OCI-LY7 (cell line): Measurements from ENCODE around the gene FEM1A. TPM values are rescaled to one million over a fixed set of nuclear protein-coding genes. Genes with fewer than 3 reads are reported as not detected.

Experiments used
- BruUV-seq: library from RNA; stranded (reverse); fragments of 400-500 nt; replicated peaks from 2 replicates; lab custom pipeline; 2021; lab: Mats Ljungman, UMichigan
- CTCF ChIA-PET: fragments of 300-600 bp; sonication (Branson Sonifier 250); formaldehyde crosslinking; loops from one replicate; lab custom pipeline; 2022; ENCODE audit warnings: antibody characterized with exemption; ENCODE audit not compliant: unreplicated experiment; lab: Charles Lee
- POLR2A ChIA-PET: fragments of 300-600 bp; sonication (Branson Sonifier 250); formaldehyde crosslinking; loops from one replicate; lab custom pipeline; 2022; ENCODE audit warnings: antibody characterized with exemption; lab: Charles Lee
- DNase-seq: peaks from one replicate; pipeline ENCODE4 v3.0.0-alpha.2; 2015; ENCODE audit warnings: low spot score
- H2AFZ ChIP-seq: fragments of 200-600 bp; sonication (generic), shearing (Covaris generic); 2 replicates; pipeline ENCODE4 v1.6.1; 2014; ENCODE audit warnings: mild to moderate bottlenecking, antibody characterized with exemption, low read length, moderate library complexity
- H3K27ac ChIP-seq: fragments of 200-600 bp; sonication (generic); 2 replicates; pipeline ENCODE4 v1.5.1; 2014; ENCODE audit warnings: mixed run types, low read depth, mild to moderate bottlenecking, moderate library complexity, low read length, inconsistent platforms; ENCODE audit not compliant: poor library complexity, severe bottlenecking
- H3K36me3 ChIP-seq: fragments of 200-600 bp; sonication (generic); 2 replicates; pipeline ENCODE4 v1.6.1; 2014; ENCODE audit warnings: mild to moderate bottlenecking, antibody characterized with exemption, low read length, moderate library complexity, mixed read lengths; ENCODE audit not compliant: insufficient read depth
- H3K4me1 ChIP-seq: fragments of 200-600 bp; sonication (generic); 2 replicates; pipeline ENCODE4 v1.5.1; 2014; ENCODE audit warnings: mild to moderate bottlenecking, low read length; ENCODE audit not compliant: insufficient read depth, poor library complexity, severe bottlenecking
- H3K4me2 ChIP-seq: fragments of 200-600 bp; sonication (generic); 2 replicates; pipeline ENCODE4 v1.6.1; 2014; ENCODE audit warnings: mild to moderate bottlenecking, low read length
- H3K4me3 ChIP-seq: fragments of 200-600 bp; sonication (generic); 2 replicates; pipeline ENCODE4 v1.5.1; 2014; ENCODE audit warnings: mild to moderate bottlenecking, low read depth, low read length; ENCODE audit not compliant: poor library complexity, severe bottlenecking
- H3K79me2 ChIP-seq: fragments of 200-600 bp; sonication (generic); 2 replicates; pipeline ENCODE4 v1.6.1; 2016; ENCODE audit warnings: low read depth, mild to moderate bottlenecking, low read length, moderate library complexity, mixed read lengths; ENCODE audit not compliant: insufficient read depth
- H3K9me2 ChIP-seq: fragments of 200-600 bp; sonication (generic); 2 replicates; pipeline ENCODE4 v1.6.1; 2016; ENCODE audit warnings: mild to moderate bottlenecking, low read length, mixed read lengths; ENCODE audit not compliant: insufficient read depth
- H3K9me3 ChIP-seq: fragments of 200-600 bp; sonication (generic); 2 replicates; pipeline ENCODE4 v1.6.1; 2014; ENCODE audit warnings: mild to moderate bottlenecking, mixed run types, low read length, mixed read lengths
- H4K20me1 ChIP-seq: fragments of 200-600 bp; sonication (generic); 2 replicates; pipeline ENCODE4 v1.6.1; 2014; ENCODE audit warnings: mild to moderate bottlenecking, antibody characterized with exemption, low read length, moderate library complexity, mixed read lengths; ENCODE audit not compliant: insufficient read depth
- EZH2phosphoT487 ChIP-seq: fragments of 200-600 bp; sonication (generic); IDR thresholded peaks from 2 replicates; pipeline ENCODE4 v1.6.1; 2018; ENCODE audit warnings: low read depth, borderline replicate concordance, mild to moderate bottlenecking, mixed run types, antibody characterized with exemption, low read length, moderate library complexity, mixed read lengths
- intact Hi-C: fragments of 100-400 bp; cut with micrococcal nuclease; formaldehyde crosslinking; loops from one replicate; pipeline ENCODE4 v1.10.0; 2022; ENCODE audit not compliant: unreplicated experiment
- total RNA-seq, 2 experiments: library from RNA; depleted of rRNA in 1 of 2; stranded (reverse); fragments of >200 nt in 1 of 2; shearing (Covaris generic) in 1 of 2; gene quantifications; 2 replicates each; pipeline ENCODE4 v1.2.3, GENCODE V29; 2014 to 2022
- TF ChIP-seq, protein P1 (sequence below): fragments of 200-600 bp; sonication (generic); conservative IDR thresholded peaks from 2 replicates; pipeline ENCODE4 v1.5.1; 2014; ENCODE audit warnings: mild to moderate bottlenecking, antibody characterized with exemption, low read length, moderate library complexity, mixed read lengths

The FEM1A gene
- total RNA-seq, 2 experiments from 2014 or later = 15.8 to 17.5 TPM

DNA sequence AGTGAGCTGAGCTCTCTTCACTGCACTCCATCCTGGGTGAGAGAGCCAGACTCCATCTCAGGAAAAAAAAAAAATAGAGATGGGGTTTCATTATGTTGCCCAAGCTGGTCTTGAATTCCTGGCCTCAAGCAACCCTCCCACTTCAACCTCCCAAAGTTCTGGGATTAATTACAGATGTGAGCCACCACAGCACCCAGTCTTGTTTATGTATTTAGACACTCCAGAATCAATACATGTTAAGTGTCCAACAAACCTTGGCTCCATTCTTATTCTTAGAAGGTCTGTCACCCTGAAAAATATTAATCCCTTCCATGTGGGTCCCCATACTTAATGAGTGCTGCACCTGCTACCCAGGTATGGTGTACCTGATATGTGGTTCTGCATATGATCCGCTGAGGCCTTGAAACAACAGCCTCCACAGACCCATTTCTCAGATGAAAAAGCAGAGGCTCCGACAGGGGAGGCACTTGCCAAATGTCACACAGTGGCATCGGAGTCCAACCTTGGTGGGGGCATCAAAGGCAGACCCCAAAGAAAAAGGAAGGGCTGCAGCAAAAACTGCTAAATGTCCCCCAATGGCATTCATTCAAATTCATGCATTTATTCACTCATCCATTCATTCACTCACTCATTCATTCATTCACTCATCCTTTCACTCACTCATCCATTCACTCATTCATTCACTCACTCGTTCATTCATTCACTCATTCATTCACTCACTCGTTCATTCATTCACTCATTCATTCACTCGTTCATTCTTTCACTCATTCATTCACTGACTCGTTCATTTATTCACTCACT is 23.3 kb downstream of the FEM1A start:
- Histone ChIP-seq H3K9me3 (no peaks in the 10 kb centered on the region), H3K36me3 (peaks cover 50% of the 10 kb centered on the region), H3K4me2 (no peak overlapping the region), H2AFZ (no peak overlapping the region), H3K27ac (peak overlapping the region; percentile 59), H3K9me2 (no peaks in the 10 kb centered on the region), H3K4me3 (no peak overlapping the region), H4K20me1 (no peaks in the 10 kb centered on the region), H3K4me1 (peaks cover 30% of the 10 kb centered on the region), H3K79me2 (no peaks in the 10 kb centered on the region)
- no TSS peak for BruUV-seq
- intact Hi-C loops = no loop called here
- DNase-seq = no peak
- CTCF ChIA-PET = no interaction called here
- POLR2A ChIA-PET = interaction anchor here (0.6 to 1.5 kb wide), 3 partner anchors 11 to 171 kb away, joined by 3 read pairs; no protein-coding TSS in a partner anchor
- TF ChIP-seq, protein P1, sequence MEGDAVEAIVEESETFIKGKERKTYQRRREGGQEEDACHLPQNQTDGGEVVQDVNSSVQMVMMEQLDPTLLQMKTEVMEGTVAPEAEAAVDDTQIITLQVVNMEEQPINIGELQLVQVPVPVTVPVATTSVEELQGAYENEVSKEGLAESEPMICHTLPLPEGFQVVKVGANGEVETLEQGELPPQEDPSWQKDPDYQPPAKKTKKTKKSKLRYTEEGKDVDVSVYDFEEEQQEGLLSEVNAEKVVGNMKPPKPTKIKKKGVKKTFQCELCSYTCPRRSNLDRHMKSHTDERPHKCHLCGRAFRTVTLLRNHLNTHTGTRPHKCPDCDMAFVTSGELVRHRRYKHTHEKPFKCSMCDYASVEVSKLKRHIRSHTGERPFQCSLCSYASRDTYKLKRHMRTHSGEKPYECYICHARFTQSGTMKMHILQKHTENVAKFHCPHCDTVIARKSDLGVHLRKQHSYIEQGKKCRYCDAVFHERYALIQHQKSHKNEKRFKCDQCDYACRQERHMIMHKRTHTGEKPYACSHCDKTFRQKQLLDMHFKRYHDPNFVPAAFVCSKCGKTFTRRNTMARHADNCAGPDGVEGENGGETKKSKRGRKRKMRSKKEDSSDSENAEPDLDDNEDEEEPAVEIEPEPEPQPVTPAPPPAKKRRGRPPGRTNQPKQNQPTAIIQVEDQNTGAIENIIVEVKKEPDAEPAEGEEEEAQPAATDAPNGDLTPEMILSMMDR = no peak
- TF ChIP-seq EZH2phosphoT487 = no peak

DNA sequence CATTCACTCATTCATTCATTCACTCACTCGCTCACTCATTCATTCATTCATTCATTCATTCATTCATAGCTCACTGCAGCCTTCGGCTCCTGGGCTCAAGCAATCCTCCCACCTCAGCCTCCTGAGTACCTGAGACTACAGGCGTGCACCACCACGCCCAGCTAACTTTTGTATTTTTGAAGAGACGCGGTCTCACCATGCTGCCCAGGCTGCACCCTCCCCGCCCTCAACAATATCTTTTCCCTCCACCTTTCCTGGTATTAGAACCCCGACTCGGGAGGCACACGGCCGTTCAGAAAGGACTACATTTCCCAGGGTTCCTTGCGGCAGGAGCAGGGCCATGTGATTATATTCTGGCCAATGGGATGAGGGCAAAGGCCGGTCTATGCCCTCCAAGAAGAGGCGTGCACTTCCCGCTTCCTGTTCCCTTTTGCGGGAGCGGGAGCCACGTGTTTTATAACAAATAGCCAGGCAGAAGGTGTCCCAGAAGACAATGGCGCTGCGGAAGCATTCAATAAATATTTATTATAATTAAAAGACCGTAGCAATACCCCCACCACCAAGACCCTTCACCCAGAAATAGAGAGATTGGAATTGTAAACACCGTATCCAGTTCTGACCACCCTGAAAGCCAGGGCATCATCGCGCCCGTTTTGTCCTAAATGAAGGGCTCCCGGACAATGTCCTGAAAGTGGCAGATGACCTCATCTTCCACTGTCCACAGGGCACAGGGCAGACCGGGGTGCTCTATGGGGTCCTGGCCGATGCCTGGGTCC is 24.1 kb downstream of the FEM1A start:
- Histone ChIP-seq H4K20me1 (no peaks in the 10 kb centered on the region), H3K9me2 (no peaks in the 10 kb centered on the region), H2AFZ (peak overlapping the region; percentile 42; the same call in 1 of the 2 replicates), H3K4me3 (no peak overlapping the region), H3K27ac (no peak overlapping the region), H3K9me3 (no peaks in the 10 kb centered on the region), H3K4me1 (peaks cover 24% of the 10 kb centered on the region), H3K79me2 (peaks cover under 1% of the 10 kb centered on the region; the same call in 1 of the 2 replicates), H3K4me2 (peak overlapping the region; percentile 30; the same call in 1 of the 2 replicates), H3K36me3 (peaks cover 50% of the 10 kb centered on the region)
- no TSS peak for BruUV-seq
- intact Hi-C loops = no loop called here
- CTCF ChIA-PET = no interaction called here
- TF ChIP-seq, protein P1 = no peak
- no peak for TF ChIP-seq EZH2phosphoT487
- POLR2A ChIA-PET = no interaction called here
- peak; percentile 91 for DNase-seq
